HEK293 (cell line): ENCODE measurements around the gene FIBCD1.

ENCODE experiments used
- CTCF ChIA-PET: fragments of 350-600 bp; formaldehyde crosslinking; extraction: SDS; loops from one replicate; lab custom pipeline; 2021; ENCODE audit warnings: antibody characterized with exemption; lab: Yijun Ruan, JAX
- POLR2A ChIA-PET: fragments of 300-600 bp; formaldehyde crosslinking; extraction: SDS; loops from one replicate; lab custom pipeline; 2020; ENCODE audit warnings: antibody characterized with exemption, inconsistent platforms; lab: Yijun Ruan, JAX
- H3K27ac ChIP-seq: fragments of 200-500 bp; sonication (Bioruptor generic); 2 replicates; pipeline ENCODE4 v1.5.1; 2014; ENCODE audit warnings: low read depth, low read length, control low read depth, inconsistent platforms; ENCODE audit errors: extremely low read depth
- H3K36me3 ChIP-seq, 2 experiments: fragments of 200-500 bp in 1 of 2; sonication (Bioruptor generic) in 1 of 2; 1 replicate in 1 of 2; 2 replicates in 1 of 2; pipeline ENCODE4 v1.5.1; 2014 to 2017; ENCODE audit warnings: inconsistent platforms in 2 of 2, low read length in 2 of 2; ENCODE audit not compliant: control insufficient read depth in 2 of 2, insufficient read depth in 1 of 2
- H3K4me1 ChIP-seq: fragments of 200-500 bp; sonication (Bioruptor generic); 2 replicates; pipeline ENCODE4 v1.5.1; 2014; ENCODE audit warnings: mild to moderate bottlenecking, low read length, inconsistent platforms; ENCODE audit not compliant: control insufficient read depth, insufficient read depth
- H3K4me3 ChIP-seq: 2 replicates; pipeline ENCODE4 v1.5.1; 2011; ENCODE audit warnings: low read depth, mild to moderate bottlenecking, control low read depth, low read length, moderate library complexity
- H3K9me3 ChIP-seq: fragments of 200-500 bp; sonication (Bioruptor generic); 2 replicates; pipeline ENCODE4 v1.5.1; 2014; ENCODE audit warnings: low read depth, low read length, inconsistent platforms; ENCODE audit not compliant: control insufficient read depth, insufficient read depth
- EGR2 ChIP-seq: fragments of 450-650 bp; formaldehyde crosslinking; IDR thresholded peaks from 2 replicates; pipeline ENCODE4 v1.5.1; 2016; ENCODE audit warnings: low read depth, missing biosample characterization, missing genetic modification characterization
- GFI1B ChIP-seq: fragments of 450-650 bp; formaldehyde crosslinking; IDR thresholded peaks from 2 replicates; pipeline ENCODE4 v1.5.1; 2016; ENCODE audit warnings: missing biosample characterization, missing genetic modification characterization
- SALL2 ChIP-seq: fragments of 450-650 bp; formaldehyde crosslinking; IDR thresholded peaks from 2 replicates; pipeline ENCODE4 v1.5.0; 2017; ENCODE audit warnings: missing biosample characterization, mild to moderate bottlenecking, missing genetic modification characterization, borderline replicate concordance
- YY2 ChIP-seq: fragments of 450-650 bp; formaldehyde crosslinking; IDR thresholded peaks from 2 replicates; pipeline ENCODE4 v1.5.1; 2016; ENCODE audit warnings: missing biosample characterization, missing genetic modification characterization
- ZBTB1 ChIP-seq: fragments of 450-650 bp; formaldehyde crosslinking; IDR thresholded peaks from 2 replicates; pipeline ENCODE4 v1.5.1; 2016; ENCODE audit warnings: missing biosample characterization, missing genetic modification characterization
- ZFHX2 ChIP-seq: fragments of 450-650 bp; formaldehyde crosslinking; conservative IDR thresholded peaks from 2 replicates; pipeline ENCODE4 v1.5.1; 2016; ENCODE audit warnings: missing biosample characterization, missing genetic modification characterization
- ZNF132 ChIP-seq: fragments of 450-650 bp; formaldehyde crosslinking; IDR thresholded peaks from 2 replicates; pipeline ENCODE4 v1.5.1; 2017; ENCODE audit warnings: missing biosample characterization, missing genetic modification characterization, borderline replicate concordance
- ZNF16 ChIP-seq: fragments of 450-650 bp; formaldehyde crosslinking; IDR thresholded peaks from 2 replicates; pipeline ENCODE4 v1.5.1; 2016; ENCODE audit warnings: low read depth, missing biosample characterization, missing genetic modification characterization
- ZNF211 ChIP-seq: fragments of 450-650 bp; formaldehyde crosslinking; IDR thresholded peaks from 2 replicates; pipeline ENCODE4 v1.5.1; 2016; ENCODE audit warnings: low read depth, missing biosample characterization, missing genetic modification characterization
- ZNF23 ChIP-seq: fragments of 450-650 bp; formaldehyde crosslinking; IDR thresholded peaks from 2 replicates; pipeline ENCODE4 v1.5.1; 2016; ENCODE audit warnings: missing biosample characterization, missing genetic modification characterization, borderline replicate concordance
- ZNF404 ChIP-seq: fragments of 450-650 bp; formaldehyde crosslinking; IDR thresholded peaks from 2 replicates; pipeline ENCODE4 v1.5.1; 2017; ENCODE audit warnings: missing biosample characterization, missing genetic modification characterization
- ZNF560 ChIP-seq: fragments of 450-650 bp; formaldehyde crosslinking; IDR thresholded peaks from 2 replicates; pipeline ENCODE4 v1.5.1; 2017; ENCODE audit warnings: missing biosample characterization, missing genetic modification characterization, borderline replicate concordance
- ZNF561 ChIP-seq: fragments of 450-650 bp; IDR thresholded peaks from 2 replicates; pipeline ENCODE4 v1.5.1; 2018; ENCODE audit warnings: missing biosample characterization, missing genetic modification characterization, borderline replicate concordance
- ZNF621 ChIP-seq: fragments of 450-650 bp; formaldehyde crosslinking; IDR thresholded peaks from 2 replicates; pipeline ENCODE4 v1.5.1; 2017; ENCODE audit warnings: missing biosample characterization, missing genetic modification characterization
- ZNF707 ChIP-seq: fragments of 450-650 bp; formaldehyde crosslinking; IDR thresholded peaks from 2 replicates; pipeline ENCODE4 v1.5.1; 2016; ENCODE audit warnings: missing biosample characterization, missing genetic modification characterization
- ZNF792 ChIP-seq: fragments of 450-650 bp; formaldehyde crosslinking; IDR thresholded peaks from 2 replicates; pipeline ENCODE4 v1.5.1; 2016; ENCODE audit warnings: missing biosample characterization, missing genetic modification characterization
- ZNF837 ChIP-seq: fragments of 450-650 bp; formaldehyde crosslinking; IDR thresholded peaks from 2 replicates; pipeline ENCODE4 v1.5.1; 2016; ENCODE audit warnings: missing biosample characterization, missing genetic modification characterization
- ZSCAN23 ChIP-seq: fragments of 450-650 bp; formaldehyde crosslinking; IDR thresholded peaks from 2 replicates; pipeline ENCODE4 v1.5.1; 2016; ENCODE audit warnings: missing biosample characterization, missing genetic modification characterization
- TF ChIP-seq, protein P1 (sequence below): fragments of 450-650 bp; formaldehyde crosslinking; IDR thresholded peaks from 2 replicates; pipeline ENCODE4 v1.5.1; 2016; ENCODE audit warnings: missing biosample characterization, missing genetic modification characterization
- TF ChIP-seq, protein P2 (sequence below): fragments of 450-650 bp; formaldehyde crosslinking; IDR thresholded peaks from 2 replicates; pipeline ENCODE4 v1.5.1; 2016; ENCODE audit warnings: missing biosample characterization, missing genetic modification characterization
- TF ChIP-seq, protein P3 (sequence below): fragments of 450-650 bp; formaldehyde crosslinking; IDR thresholded peaks from 2 replicates; pipeline ENCODE4 v1.5.1; 2017; ENCODE audit warnings: missing biosample characterization, missing genetic modification characterization
- TF ChIP-seq, protein P4 (sequence below): fragments of 450-650 bp; formaldehyde crosslinking; IDR thresholded peaks from 2 replicates; pipeline ENCODE4 v1.5.1; 2016; ENCODE audit warnings: missing biosample characterization, missing genetic modification characterization

FIBCD1 gene

DNA sequence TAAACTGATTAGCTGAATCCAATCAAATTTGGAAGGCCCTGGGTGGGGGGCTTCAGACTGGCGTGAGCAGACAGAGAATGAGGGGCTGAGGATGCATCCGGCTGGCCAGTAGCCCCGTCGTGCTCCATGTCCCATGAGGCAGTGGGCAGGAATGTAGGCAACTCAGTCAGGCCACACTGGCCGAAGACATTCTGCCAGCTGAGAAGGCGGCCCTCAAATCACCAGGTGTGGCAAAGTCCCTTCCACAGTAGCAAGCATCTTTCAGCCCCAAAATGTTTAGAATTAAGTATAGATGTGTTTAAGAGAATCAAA, 44.3 kb upstream of the FIBCD1 start:
- CTCF ChIA-PET, result no interaction called here
- no peak overlapping the region for H3K27ac ChIP-seq
- TF ChIP-seq, protein P1, sequence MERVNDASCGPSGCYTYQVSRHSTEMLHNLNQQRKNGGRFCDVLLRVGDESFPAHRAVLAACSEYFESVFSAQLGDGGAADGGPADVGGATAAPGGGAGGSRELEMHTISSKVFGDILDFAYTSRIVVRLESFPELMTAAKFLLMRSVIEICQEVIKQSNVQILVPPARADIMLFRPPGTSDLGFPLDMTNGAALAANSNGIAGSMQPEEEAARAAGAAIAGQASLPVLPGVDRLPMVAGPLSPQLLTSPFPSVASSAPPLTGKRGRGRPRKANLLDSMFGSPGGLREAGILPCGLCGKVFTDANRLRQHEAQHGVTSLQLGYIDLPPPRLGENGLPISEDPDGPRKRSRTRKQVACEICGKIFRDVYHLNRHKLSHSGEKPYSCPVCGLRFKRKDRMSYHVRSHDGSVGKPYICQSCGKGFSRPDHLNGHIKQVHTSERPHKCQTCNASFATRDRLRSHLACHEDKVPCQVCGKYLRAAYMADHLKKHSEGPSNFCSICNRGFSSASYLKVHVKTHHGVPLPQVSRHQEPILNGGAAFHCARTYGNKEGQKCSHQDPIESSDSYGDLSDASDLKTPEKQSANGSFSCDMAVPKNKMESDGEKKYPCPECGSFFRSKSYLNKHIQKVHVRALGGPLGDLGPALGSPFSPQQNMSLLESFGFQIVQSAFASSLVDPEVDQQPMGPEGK (tag by site-specific recombination), result no peak
- TF ChIP-seq ZNF707 (tag by site-specific recombination), result no peak
- no peak for TF ChIP-seq GFI1B (tag by site-specific recombination)
- TF ChIP-seq ZNF560 (tag by site-specific recombination), result no peak
- TF ChIP-seq ZNF16 (tag by site-specific recombination), result no peak
- TF ChIP-seq ZNF404 (tag by site-specific recombination), result no peak
- TF ChIP-seq ZNF792 (tag by site-specific recombination), result no peak
- TF ChIP-seq, protein P2, sequence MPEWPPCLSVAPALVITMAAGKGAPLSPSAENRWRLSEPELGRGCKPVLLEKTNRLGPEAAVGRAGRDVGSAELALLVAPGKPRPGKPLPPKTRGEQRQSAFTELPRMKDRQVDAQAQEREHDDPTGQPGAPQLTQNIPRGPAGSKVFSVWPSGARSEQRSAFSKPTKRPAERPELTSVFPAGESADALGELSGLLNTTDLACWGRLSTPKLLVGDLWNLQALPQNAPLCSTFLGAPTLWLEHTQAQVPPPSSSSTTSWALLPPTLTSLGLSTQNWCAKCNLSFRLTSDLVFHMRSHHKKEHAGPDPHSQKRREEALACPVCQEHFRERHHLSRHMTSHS, result no peak
- no peak for TF ChIP-seq ZSCAN23 (tag by site-specific recombination)
- TF ChIP-seq ZNF23 (tag by site-specific recombination), result no peak
- TF ChIP-seq, protein P3, sequence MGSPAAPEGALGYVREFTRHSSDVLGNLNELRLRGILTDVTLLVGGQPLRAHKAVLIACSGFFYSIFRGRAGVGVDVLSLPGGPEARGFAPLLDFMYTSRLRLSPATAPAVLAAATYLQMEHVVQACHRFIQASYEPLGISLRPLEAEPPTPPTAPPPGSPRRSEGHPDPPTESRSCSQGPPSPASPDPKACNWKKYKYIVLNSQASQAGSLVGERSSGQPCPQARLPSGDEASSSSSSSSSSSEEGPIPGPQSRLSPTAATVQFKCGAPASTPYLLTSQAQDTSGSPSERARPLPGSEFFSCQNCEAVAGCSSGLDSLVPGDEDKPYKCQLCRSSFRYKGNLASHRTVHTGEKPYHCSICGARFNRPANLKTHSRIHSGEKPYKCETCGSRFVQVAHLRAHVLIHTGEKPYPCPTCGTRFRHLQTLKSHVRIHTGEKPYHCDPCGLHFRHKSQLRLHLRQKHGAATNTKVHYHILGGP (tag by site-specific recombination), result no peak
- TF ChIP-seq ZBTB1 (tag by site-specific recombination), result no peak
- H3K4me3 ChIP-seq, result no peak overlapping the region
- POLR2A ChIA-PET, result no interaction called here
- H3K36me3 ChIP-seq, result no peaks in the 10 kb centered on the region
- no peaks in the 10 kb centered on the region for H3K9me3 ChIP-seq
- no peaks in the 10 kb centered on the region for H3K4me1 ChIP-seq

DNA sequence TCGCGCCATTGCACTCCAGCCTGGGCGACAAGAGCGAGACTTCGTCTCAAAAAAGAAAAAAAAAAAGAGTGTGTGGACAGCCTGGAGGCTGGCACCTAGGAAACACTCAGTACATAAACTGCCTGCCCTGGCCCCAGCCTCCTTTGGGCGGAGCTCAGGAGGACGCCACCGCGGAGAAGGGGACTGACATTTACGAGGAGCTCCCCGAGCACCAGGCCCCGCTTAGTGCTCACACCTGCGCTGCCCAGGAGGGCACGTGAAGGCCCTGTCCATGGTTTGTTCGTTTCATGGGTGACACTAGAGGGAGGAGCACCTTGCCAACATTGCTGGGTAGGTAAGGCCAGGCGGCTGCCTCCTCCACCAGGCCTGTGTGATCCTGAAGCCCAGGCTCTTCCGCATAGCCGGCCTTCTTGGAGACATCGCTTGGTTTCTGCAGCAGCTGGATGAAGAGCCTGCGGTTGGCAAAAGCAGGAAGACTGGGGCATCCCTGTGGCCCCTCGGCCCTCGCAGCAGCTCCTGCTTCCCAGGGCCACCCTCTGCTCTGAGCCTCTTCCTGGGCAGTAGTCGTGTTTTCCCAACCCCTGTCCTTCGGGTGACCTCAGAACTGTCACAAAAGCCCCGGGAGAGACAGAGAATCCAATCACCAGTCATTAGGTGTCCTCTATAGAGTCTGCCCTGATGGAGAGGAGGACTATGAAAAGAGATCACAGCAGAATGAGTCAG, 43.8 kb upstream of the FIBCD1 start:
- Histone ChIP-seq H3K36me3 (no peaks in the 10 kb centered on the region), H3K27ac (no peak overlapping the region), H3K4me1 (no peaks in the 10 kb centered on the region), H3K4me3 (no peak overlapping the region), H3K9me3 (no peaks in the 10 kb centered on the region)
- ChIA-PET POLR2A (no interaction called here), CTCF (interaction anchor here (0.6 to 1.1 kb wide), 2 partner anchors 15 to 353 kb away, joined by 3 to 6 read pairs; no protein-coding TSS in a partner anchor)
- TF ChIP-seq, protein P1 (tag by site-specific recombination), result no peak
- TF ChIP-seq ZNF837 (tag by site-specific recombination) (no peak), ZNF621 (tag by site-specific recombination) (no peak), ZNF132 (tag by site-specific recombination) (no peak), ZNF561 (no peak), YY2 (tag by site-specific recombination) (no peak), EGR2 (tag by site-specific recombination) (no peak), ZFHX2 (no peak), ZNF707 (tag by site-specific recombination) (no peak), SALL2 (tag by site-specific recombination) (no peak), ZNF211 (no peak)
- TF ChIP-seq, protein P4, sequence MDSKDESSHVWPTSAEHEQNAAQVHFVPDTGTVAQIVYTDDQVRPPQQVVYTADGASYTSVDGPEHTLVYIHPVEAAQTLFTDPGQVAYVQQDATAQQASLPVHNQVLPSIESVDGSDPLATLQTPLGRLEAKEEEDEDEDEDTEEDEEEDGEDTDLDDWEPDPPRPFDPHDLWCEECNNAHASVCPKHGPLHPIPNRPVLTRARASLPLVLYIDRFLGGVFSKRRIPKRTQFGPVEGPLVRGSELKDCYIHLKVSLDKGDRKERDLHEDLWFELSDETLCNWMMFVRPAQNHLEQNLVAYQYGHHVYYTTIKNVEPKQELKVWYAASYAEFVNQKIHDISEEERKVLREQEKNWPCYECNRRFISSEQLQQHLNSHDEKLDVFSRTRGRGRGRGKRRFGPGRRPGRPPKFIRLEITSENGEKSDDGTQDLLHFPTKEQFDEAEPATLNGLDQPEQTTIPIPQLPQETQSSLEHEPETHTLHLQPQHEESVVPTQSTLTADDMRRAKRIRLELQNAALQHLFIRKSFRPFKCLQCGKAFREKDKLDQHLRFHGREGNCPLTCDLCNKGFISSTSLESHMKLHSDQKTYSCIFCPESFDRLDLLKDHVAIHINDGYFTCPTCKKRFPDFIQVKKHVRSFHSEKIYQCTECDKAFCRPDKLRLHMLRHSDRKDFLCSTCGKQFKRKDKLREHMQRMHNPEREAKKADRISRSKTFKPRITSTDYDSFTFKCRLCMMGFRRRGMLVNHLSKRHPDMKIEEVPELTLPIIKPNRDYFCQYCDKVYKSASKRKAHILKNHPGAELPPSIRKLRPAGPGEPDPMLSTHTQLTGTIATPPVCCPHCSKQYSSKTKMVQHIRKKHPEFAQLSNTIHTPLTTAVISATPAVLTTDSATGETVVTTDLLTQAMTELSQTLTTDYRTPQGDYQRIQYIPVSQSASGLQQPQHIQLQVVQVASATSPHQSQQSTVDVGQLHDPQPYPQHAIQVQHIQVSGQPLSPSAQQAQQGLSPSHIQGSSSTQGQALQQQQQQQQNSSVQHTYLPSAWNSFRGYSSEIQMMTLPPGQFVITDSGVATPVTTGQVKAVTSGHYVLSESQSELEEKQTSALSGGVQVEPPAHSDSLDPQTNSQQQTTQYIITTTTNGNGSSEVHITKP (tag by site-specific recombination), result peak; percentile 49
